Fibroblast of pulmonary artery (primary cell): ENCODE data around the gene EOMES.

Source experiments
- DNase-seq: peaks from one replicate; pipeline ENCODE4 v3.0.0-alpha.2; 2010; ENCODE audit warnings: low read depth
- H3K4me3 ChIP-seq: replicated peaks from 2 replicates; pipeline ENCODE4 v1.5.1; 2011; ENCODE audit warnings: low read depth, mild to moderate bottlenecking, control low read depth, low read length, moderate library complexity
- CTCF ChIP-seq: IDR thresholded peaks from 2 replicates; pipeline ENCODE4 v1.5.1; 2011; ENCODE audit warnings: mild to moderate bottlenecking, control low read depth, low read length, inconsistent platforms; ENCODE audit errors: missing control alignments

The EOMES gene

GRCh38 chr3:27746838-27747237 lies 24.7 kb upstream of the EOMES start:
- no peak for TF ChIP-seq CTCF
- H3K4me3 ChIP-seq, result no peak overlapping the region
- no peak for DNase-seq

DNA sequence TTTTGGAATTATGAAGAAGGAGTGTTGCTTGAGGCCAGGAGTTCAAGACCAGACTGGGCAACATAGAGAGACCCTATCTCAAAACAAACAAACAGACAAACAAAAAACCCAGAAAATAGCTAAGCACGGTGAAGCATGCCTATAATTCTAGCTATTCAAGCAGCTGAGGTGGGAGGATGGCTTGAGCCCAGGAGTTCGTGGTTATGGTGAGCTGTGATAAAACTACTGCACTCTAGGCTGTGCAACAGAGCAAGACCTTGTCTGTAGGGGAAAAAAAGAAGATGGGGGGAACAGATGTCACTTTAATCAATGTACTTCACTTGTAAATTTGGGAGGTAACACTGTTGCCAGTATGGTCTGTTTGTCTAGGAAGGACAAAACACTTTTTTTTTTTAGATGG lies 18.7 kb upstream of the EOMES start:
- no peak overlapping the region for H3K4me3 ChIP-seq
- TF ChIP-seq CTCF, result no peak
- DNase-seq, result no peak

- no peak for TF ChIP-seq CTCF
- DNase-seq, result no peak
- no peak overlapping the region for H3K4me3 ChIP-seq
These were observed 15.0 kb upstream of the EOMES start for GRCh38 chr3:27737091-27737490.

DNA sequence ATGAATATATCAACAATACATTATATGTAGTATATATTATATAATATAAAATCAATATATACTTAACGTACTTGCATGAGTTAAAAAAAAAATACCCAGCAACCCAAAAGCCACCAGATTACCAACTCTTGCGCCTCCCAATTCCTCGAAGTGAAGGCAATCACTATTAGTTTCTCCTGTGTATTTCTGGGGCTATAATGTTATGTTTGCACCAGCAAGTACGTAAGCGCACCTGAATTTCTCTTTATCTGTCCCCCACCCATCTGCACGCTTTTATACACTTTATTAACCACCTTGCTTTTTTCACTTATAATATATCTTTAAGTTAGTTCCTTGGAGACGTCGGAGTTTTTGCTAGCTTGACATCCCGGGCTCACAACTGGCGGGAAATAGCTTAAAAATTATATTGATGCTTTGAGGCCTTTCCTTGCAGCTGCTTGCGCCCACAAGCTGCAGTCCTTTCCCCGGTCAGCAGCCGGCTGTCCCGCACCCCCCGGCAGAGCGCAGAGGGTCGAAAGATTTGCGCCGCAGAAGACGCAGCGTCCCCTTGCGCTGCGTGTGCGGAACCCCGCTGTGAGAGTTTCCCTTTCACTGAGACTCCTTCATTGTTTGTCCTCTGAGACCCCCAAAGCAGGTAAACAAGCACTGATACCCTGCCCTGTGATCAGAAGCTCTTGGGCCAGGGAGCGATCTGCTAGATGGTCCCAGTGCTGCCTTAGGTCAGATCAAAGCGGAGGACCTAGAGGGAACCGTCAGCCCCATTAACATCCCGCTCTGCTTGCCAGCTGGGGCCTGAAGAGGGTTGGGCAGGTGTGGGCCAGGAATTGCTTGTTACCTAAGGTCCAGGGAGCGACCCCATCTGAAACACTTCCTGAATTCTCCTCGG lies 8.9 kb upstream of the EOMES start:
- DNase-seq, result no peak
- no peak overlapping the region for H3K4me3 ChIP-seq
- TF ChIP-seq CTCF, result no peak

DNA sequence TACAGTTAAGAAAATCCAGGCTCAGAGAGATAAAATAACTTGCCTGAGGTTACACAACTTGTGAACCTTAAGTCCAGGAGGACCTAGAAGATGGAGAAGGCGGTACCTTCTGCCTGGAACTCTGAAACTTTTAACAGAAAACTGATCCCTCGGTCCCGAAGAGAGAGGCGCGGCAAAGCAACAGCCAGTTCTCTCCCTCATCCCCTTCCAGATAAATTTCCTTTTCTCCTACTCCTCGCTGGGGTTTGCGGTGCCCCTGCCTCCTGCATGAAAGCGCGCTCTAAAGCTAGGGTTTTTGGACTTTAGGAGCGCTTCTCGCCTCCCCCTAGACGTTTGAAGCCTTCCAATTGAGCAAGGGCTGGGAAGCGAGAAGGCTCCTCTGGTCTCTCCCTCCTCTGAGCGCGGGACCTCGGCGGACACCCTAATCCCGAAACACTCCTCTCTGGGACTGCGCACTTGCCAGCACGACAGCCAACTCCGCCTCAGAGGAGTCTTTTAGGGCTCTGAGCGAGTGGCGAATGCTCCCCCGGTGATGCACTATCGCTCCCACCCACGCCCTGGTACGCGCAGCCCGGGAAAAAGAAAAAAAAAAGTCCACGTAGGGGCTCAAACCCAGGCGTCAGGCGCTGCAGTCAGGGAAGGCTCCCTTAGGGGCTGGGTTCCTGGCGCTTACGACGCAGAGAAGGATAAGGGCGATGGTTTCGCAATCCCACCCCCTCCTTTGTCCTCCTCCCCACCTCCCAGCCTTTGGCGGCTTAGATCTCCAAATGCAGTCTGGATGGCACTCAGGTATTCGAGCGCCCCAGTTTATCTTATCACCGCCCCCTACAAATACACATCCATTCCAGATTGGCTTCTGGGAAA lies 7.9 kb upstream of the EOMES start:
- DNase-seq, result no peak
- no peak for TF ChIP-seq CTCF
- H3K4me3 ChIP-seq, result no peak overlapping the region

GRCh38 chr3:27729325-27729724 lies 7.2 kb upstream of the EOMES start:
- no peak for DNase-seq
- no peak for TF ChIP-seq CTCF
- H3K4me3 ChIP-seq, result no peak overlapping the region
